ENCODE measurements around the gene CDC42EP2. TPM values are rescaled to one million over a fixed set of nuclear protein-coding genes. Genes with fewer than 3 reads are reported as not detected.

Gene CDC42EP2
- total and polyA plus RNA-seq, 2 donors (not counting 3 experiments of a cell fraction or from before 2014, with no cell fraction given), result 23.9 to 26.4 TPM

- CTCF ChIA-PET, result interaction anchor here (1.1 to 1.2 kb wide), 2 partner anchors 13 to 27 kb away, joined by 6 to 7 read pairs; partner anchors contain the start of gene CDC42EP2
- Histone ChIP-seq H3K9ac (replicated peaks; ENCODE audit: extremely low read depth, insufficient read depth, low read length) (no peak overlapping the region), H3K27ac (ENCODE audit: insufficient read depth, low read depth, low read length) (no peak overlapping the region), H3K4me2 (ENCODE audit: insufficient read depth, low read length) (no peak overlapping the region), H3K4me3 (replicated peaks in 1 of 3; ENCODE audit: insufficient read depth in 1 of 3, low read depth in 1 of 3, low read length in 3 of 3) (no peak overlapping the region), H4K20me1 (replicated peaks; ENCODE audit: control insufficient read depth, extremely low read depth, insufficient read depth, low read length) (no peaks in the 10 kb centered on the region), H3K27me3 (ENCODE audit: control insufficient read depth in 2 of 2, insufficient read depth in 2 of 2, low read length in 2 of 2) (no peaks in the 10 kb centered on the region), H3K4me1 (ENCODE audit: control insufficient read depth, extremely low read depth, insufficient read depth, low read length) (no peaks in the 10 kb centered on the region), H3K9me1 (replicated peaks; ENCODE audit: control insufficient read depth, extremely low read depth, insufficient read depth, low read length) (no peaks in the 10 kb centered on the region), H3K79me2 (ENCODE audit: control insufficient read depth, insufficient read depth, low read length) (no peaks in the 10 kb centered on the region), H3K36me3 (ENCODE audit: control insufficient read depth in 2 of 2, extremely low read depth in 1 of 2, insufficient read depth in 2 of 2, low read length in 2 of 2) (no peaks in the 10 kb centered on the region), H3K9me3 (replicated peaks; ENCODE audit: control insufficient read depth, insufficient read depth, low read length) (no peaks in the 10 kb centered on the region), H2AFZ (ENCODE audit: low read depth, low read length) (no peak overlapping the region)
- POLR2A ChIA-PET, result interaction anchor here (0.7 kb wide), 1 partner anchor 8 kb away, joined by 3 read pairs; no protein-coding TSS in a partner anchor
- BruUV-seq (replicated peaks), result no TSS peak
- FAIRE-seq (peak; percentile 12), DNase-seq (ENCODE audit: low read depth, low spot score) (no peak)
- intact Hi-C loops (cut with micrococcal nuclease) (no loop called here), dilution Hi-C loops (cut with MboI; ENCODE audit: extremely low pct_ligation_motif_present, low sequenced_read_pairs) (no loop called here)
- TF ChIP-seq EZH2 (IDR thresholded peaks at IDR 0.05; ENCODE audit: borderline replicate concordance, low read depth, low read length, severe bottlenecking), result no peak
- TF ChIP-seq CTCF (IDR thresholded peaks at IDR 0.05; ENCODE audit: extremely low read depth in 1 of 2, insufficient read depth in 1 of 2, low read depth in 1 of 2, low read length in 2 of 2), result no peak
- no peak for TF ChIP-seq FOS (IDR thresholded peaks at IDR 0.05; ENCODE audit: borderline replicate concordance, insufficient read depth, low read length)
- no peak for TF ChIP-seq JUN (IDR thresholded peaks at IDR 0.05; ENCODE audit: borderline replicate concordance, insufficient read depth, insufficient read length, low read depth)
- no peak for TF ChIP-seq MYC (IDR thresholded peaks at IDR 0.05; ENCODE audit: low read depth, low read length)
- no peak for TF ChIP-seq POLR2A (IDR thresholded peaks at IDR 0.05; ENCODE audit: low read depth, low read length)
- no peak for TF ChIP-seq GATA2 (IDR thresholded peaks at IDR 0.05; ENCODE audit: insufficient read depth, insufficient read length, low read depth, low read length)
- no peak for TF ChIP-seq MAX (IDR thresholded peaks at IDR 0.05; ENCODE audit: insufficient read depth, insufficient read length)
- TF ChIP-seq POLR2AphosphoS5 (IDR thresholded peaks at IDR 0.05; ENCODE audit: insufficient read depth, low read depth, low read length), result no peak
Measured at GRCh38 chr11:65301491-65302329, 13.0 kb upstream of the CDC42EP2 start.

Measured in endothelial cell of umbilical vein (primary cell).